MM.1S (cell line): ENCODE results near the gene OCLN.

ENCODE experiments used
- DNase-seq: peaks from one replicate; pipeline ENCODE4 v3.0.0-alpha.2; 2015
- H2AFZ ChIP-seq: fragments of 300-600 bp; sonication (generic); 2 replicates; pipeline ENCODE4 v1.6.0; 2016; ENCODE audit warnings: antibody characterized with exemption, low read length
- H3F3A ChIP-seq: fragments of 300-600 bp; sonication (generic); 2 replicates; pipeline ENCODE4 v1.6.1; 2016; ENCODE audit warnings: mild to moderate bottlenecking, antibody characterized with exemption, low read length, moderate library complexity, mixed read lengths; ENCODE audit not compliant: insufficient read depth
- H3K27ac ChIP-seq: fragments of 300-600 bp; sonication (generic); 2 replicates; pipeline ENCODE4 v1.5.1; 2016; ENCODE audit warnings: mild to moderate bottlenecking, low read length
- H3K27me3 ChIP-seq: fragments of 300-600 bp; sonication (generic); replicated peaks from 2 replicates; pipeline ENCODE4 v1.6.0; 2016; ENCODE audit warnings: low read length; ENCODE audit not compliant: insufficient read depth
- H3K36me3 ChIP-seq: fragments of 300-600 bp; sonication (generic); replicated peaks from 2 replicates; pipeline ENCODE4 v1.6.1; 2016; ENCODE audit warnings: mild to moderate bottlenecking, low read length, mixed read lengths; ENCODE audit not compliant: insufficient read depth
- H3K4me1 ChIP-seq: fragments of 300-600 bp; sonication (generic); 2 replicates; pipeline ENCODE4 v1.6.1; 2016; ENCODE audit warnings: low read length, mixed read lengths
- H3K4me2 ChIP-seq: fragments of 300-600 bp; sonication (generic); 2 replicates; pipeline ENCODE4 v1.6.0; 2016; ENCODE audit warnings: low read depth, low read length
- H3K4me3 ChIP-seq: fragments of 300-600 bp; sonication (generic); 2 replicates; pipeline ENCODE4 v1.5.1; 2016; ENCODE audit warnings: low read length, mixed read lengths
- H3K79me2 ChIP-seq: fragments of 300-600 bp; sonication (generic); 2 replicates; pipeline ENCODE4 v1.6.1; 2016; ENCODE audit warnings: mixed run types, low read length, mixed read lengths
- H3K9ac ChIP-seq: fragments of 300-600 bp; sonication (generic); 2 replicates; pipeline ENCODE4 v1.6.1; 2016; ENCODE audit warnings: low read length, mixed read lengths
- H3K9me2 ChIP-seq: fragments of 300-600 bp; sonication (generic); replicated peaks from 2 replicates; pipeline ENCODE4 v1.6.1; 2016; ENCODE audit warnings: mild to moderate bottlenecking, low read length, mixed read lengths; ENCODE audit not compliant: insufficient read depth
- H3K9me3 ChIP-seq: fragments of 300-600 bp; sonication (generic); replicated peaks from 2 replicates; pipeline ENCODE4 v1.6.1; 2016; ENCODE audit warnings: mild to moderate bottlenecking, low read length, mixed read lengths; ENCODE audit not compliant: insufficient read depth
- H4K20me1 ChIP-seq: fragments of 300-600 bp; sonication (generic); 2 replicates; pipeline ENCODE4 v1.6.1; 2016; ENCODE audit warnings: mild to moderate bottlenecking, low read length, moderate library complexity, mixed read lengths; ENCODE audit not compliant: insufficient read depth
- CTCF ChIP-seq: fragments of 300-600 bp; sonication (generic); IDR thresholded peaks from 2 replicates; pipeline ENCODE4 v1.5.1; 2016; ENCODE audit warnings: antibody characterized with exemption, low read length, mixed read lengths
- EZH2 ChIP-seq: fragments of 300-600 bp; sonication (generic); optimal IDR thresholded peaks from 2 replicates; pipeline ENCODE3; 2017; ENCODE audit warnings: low read depth, mild to moderate bottlenecking, antibody characterized with exemption, low read length, mixed read lengths
- EZH2phosphoT487 ChIP-seq: fragments of 300-600 bp; sonication (generic); IDR thresholded peaks from 2 replicates; pipeline ENCODE4 v1.6.1; 2018; ENCODE audit warnings: antibody characterized with exemption, low read length

The OCLN gene

GRCh38 chr5:69492923-69493395 is 369 bp downstream of the OCLN start:
- Histone ChIP-seq H3K9me3 (no peaks in the 10 kb centered on the region), H3K36me3 (no peaks in the 10 kb centered on the region), H3K27me3 (0 out of 2 replicates have a peak, but pooled peaks cover 12% of the 10 kb centered on the region), H3K79me2 (peaks cover 5% of the 10 kb centered on the region; the same call in 1 of the 2 replicates), H3K4me2 (peak overlapping the region; percentile 99), H4K20me1 (no peaks in the 10 kb centered on the region), H2AFZ (peak overlapping the region; percentile 91), H3K27ac (no peak overlapping the region), H3K9ac (peak overlapping the region; percentile 48; the same call in 1 of the 2 replicates), H3K4me3 (peak overlapping the region; percentile 93), H3F3A (no peaks in the 10 kb centered on the region), H3K9me2 (no peaks in the 10 kb centered on the region), H3K4me1 (no peaks in the 10 kb centered on the region)
- peak; percentile 39 for DNase-seq
- TF ChIP-seq CTCF: no peak
- no peak for TF ChIP-seq EZH2
- no peak for TF ChIP-seq EZH2phosphoT487

- DNase-seq: peak; percentile 26
- Histone ChIP-seq H3K9ac (peak overlapping the region; percentile 48; the same call in 1 of the 2 replicates), H3K27me3 (0 out of 2 replicates have a peak, but pooled peaks cover 12% of the 10 kb centered on the region)
Measured at GRCh38 chr5:69493396-69494133, 975 bp downstream of the OCLN start.

GRCh38 chr5:69494452-69494851 is 1.9 kb downstream of the OCLN start:
- H3K36me3 ChIP-seq: no peaks in the 10 kb centered on the region
- no peak for DNase-seq
- no peaks in the 10 kb centered on the region for H3K9me3 ChIP-seq
- no peak overlapping the region for H3K9ac ChIP-seq
- no peak overlapping the region for H2AFZ ChIP-seq
- H3K79me2 ChIP-seq: peaks cover 5% of the 10 kb centered on the region; the same call in 1 of the 2 replicates
- H3K9me2 ChIP-seq: no peaks in the 10 kb centered on the region
- 0 out of 2 replicates have a peak, but pooled peaks cover 12% of the 10 kb centered on the region for H3K27me3 ChIP-seq
- TF ChIP-seq EZH2phosphoT487 (no peak), EZH2 (no peak), CTCF (no peak)
- H4K20me1 ChIP-seq: no peaks in the 10 kb centered on the region
- H3K4me2 ChIP-seq: no peak overlapping the region
- no peak overlapping the region for H3K27ac ChIP-seq
- no peaks in the 10 kb centered on the region for H3F3A ChIP-seq
- no peaks in the 10 kb centered on the region for H3K4me1 ChIP-seq
- H3K4me3 ChIP-seq: no peak overlapping the region

More at GRCh38 chr5:69493396-69494133, 975 bp downstream of the OCLN start:
- H3K36me3 ChIP-seq: no peaks in the 10 kb centered on the region
- H3K4me1 ChIP-seq: no peaks in the 10 kb centered on the region
- no peaks in the 10 kb centered on the region for H3K9me2 ChIP-seq
- TF ChIP-seq EZH2 (no peak), EZH2phosphoT487 (no peak), CTCF (no peak)
- no peaks in the 10 kb centered on the region for H4K20me1 ChIP-seq
- H3F3A ChIP-seq: no peaks in the 10 kb centered on the region
- H3K27ac ChIP-seq: no peak overlapping the region
- H3K79me2 ChIP-seq: peaks cover 5% of the 10 kb centered on the region; the same call in 1 of the 2 replicates
- no peaks in the 10 kb centered on the region for H3K9me3 ChIP-seq
- H2AFZ ChIP-seq: peak overlapping the region; percentile 91
- peak overlapping the region; percentile 93 for H3K4me3 ChIP-seq
- H3K4me2 ChIP-seq: peak overlapping the region; percentile 99
